GM18909 (cell line): ENCODE data around the gene PLSCR4.

Experiments
- ATAC-seq: cut with Tn5 transposase; IDR thresholded peaks from one replicate; pipeline ENCODE4 v1.9.1; 2021; ENCODE audit warnings: mild to moderate bottlenecking; ENCODE audit not compliant: unreplicated experiment, poor library complexity

The PLSCR4 gene

DNA sequence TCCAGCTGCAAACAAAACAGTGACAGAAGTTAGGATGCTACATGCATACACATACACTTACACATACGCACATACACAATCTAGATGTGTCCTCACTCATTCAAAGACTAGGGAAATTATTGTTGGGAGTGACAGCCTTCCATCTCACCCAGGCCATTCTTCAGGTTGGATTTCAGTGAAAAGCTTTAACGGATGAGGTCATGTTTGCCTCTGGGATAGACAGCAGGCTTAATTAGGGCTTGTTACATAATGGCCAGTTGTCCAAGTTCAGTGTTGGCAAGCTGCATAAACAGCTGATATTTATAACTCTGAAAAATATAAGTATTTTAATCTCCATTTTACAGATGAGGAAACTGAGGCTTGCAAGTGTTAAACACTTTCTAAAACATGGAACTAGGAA lies 54.1 kb downstream of the PLSCR4 start:
- no peak for ATAC-seq

- no peak for ATAC-seq
These were observed 55.3 kb downstream of the PLSCR4 start for GRCh38 chr3:146195605-146196004.

- ATAC-seq: no peak
These were observed 55.9 kb downstream of the PLSCR4 start for GRCh38 chr3:146195030-146195429.

- no peak for ATAC-seq
These were observed 59.9 kb downstream of the PLSCR4 start for GRCh38 chr3:146191051-146191450.

GRCh38 chr3:146189519-146190173 lies 61.3 kb downstream of the PLSCR4 start:
- ATAC-seq: peak; percentile 95

GRCh38 chr3:146187334-146187950 lies 63.5 kb downstream of the PLSCR4 start:
- ATAC-seq: no peak

GRCh38 chr3:146184241-146185015 lies 66.5 kb downstream of the PLSCR4 start:
- ATAC-seq: no peak

- ATAC-seq: no peak
These were observed 69.7 kb downstream of the PLSCR4 start for GRCh38 chr3:146181216-146181615.

DNA sequence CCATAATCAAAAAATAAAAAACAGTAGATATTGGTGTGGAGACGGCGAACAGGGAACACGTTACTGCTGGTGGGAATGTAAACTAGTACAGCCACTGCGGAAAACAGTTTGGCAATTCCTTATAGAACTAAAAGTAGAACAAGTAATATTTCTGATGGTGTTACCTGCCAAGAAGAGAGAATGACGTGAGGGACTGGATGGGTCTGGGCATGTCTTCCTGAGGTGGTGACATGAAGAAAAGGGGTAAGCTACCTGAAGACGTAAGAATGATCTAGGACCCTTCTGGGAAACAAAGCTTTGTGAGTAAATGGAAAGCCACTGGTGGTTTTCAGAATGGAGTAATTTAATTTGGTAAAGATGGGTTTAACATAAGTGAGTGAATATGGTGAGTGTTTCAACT lies 70.5 kb downstream of the PLSCR4 start:
- no peak for ATAC-seq

DNA sequence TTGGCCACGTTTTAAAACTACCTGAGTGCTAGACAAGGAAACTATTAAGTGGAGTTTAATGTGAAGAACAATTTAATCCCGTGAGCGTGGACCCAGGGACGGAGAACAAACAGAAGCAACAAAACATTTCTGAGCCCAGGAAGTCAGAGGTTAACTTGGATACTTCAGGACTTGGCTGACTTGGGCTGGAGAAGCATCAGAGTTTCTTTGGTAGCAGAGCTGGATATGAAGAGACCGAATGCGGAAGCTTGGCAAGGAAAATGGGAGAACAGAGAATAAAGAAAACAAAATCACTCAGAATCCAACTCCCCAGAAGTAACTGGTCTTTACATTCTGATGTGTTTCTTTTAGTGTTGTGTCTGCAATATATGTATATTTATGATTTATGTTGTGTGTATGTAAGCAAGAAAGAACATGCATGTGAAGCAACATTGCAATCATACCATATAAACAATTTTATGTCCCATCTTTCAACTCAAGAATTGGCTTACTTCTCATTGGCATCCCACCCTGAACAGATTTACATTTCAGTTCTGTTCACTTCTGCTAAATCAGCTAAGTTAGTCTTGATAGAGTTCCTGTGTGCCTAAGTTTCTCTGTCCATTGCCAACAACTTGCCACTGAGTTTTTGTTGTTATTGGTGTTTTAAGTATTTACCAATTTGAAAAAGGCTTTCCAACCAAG lies 72.8 kb downstream of the PLSCR4 start:
- ATAC-seq: no peak

DNA sequence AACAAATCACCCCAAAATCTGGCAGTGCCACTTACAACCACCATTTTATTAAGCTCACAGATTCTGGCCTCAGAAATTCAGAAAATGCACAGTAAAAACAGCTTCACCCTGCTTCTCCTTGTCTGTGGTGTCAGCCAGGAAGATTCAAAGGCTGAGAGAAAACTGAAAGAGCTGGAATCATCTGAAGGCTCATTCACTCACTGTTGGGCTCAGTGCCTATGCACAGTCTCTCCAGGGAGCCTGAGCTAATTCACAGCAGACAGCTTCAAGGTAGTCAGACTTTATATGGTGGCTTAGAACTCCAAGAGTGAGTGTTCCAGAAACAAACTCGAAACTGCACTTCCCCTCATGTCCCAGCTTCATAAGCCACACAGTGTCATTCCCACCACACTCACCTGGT lies 73.4 kb downstream of the PLSCR4 start:
- no peak for ATAC-seq

GRCh38 chr3:146177072-146177471 lies 73.8 kb downstream of the PLSCR4 start:
- no peak for ATAC-seq

GRCh38 chr3:146172586-146172985 lies 78.3 kb downstream of the PLSCR4 start:
- ATAC-seq: no peak

DNA sequence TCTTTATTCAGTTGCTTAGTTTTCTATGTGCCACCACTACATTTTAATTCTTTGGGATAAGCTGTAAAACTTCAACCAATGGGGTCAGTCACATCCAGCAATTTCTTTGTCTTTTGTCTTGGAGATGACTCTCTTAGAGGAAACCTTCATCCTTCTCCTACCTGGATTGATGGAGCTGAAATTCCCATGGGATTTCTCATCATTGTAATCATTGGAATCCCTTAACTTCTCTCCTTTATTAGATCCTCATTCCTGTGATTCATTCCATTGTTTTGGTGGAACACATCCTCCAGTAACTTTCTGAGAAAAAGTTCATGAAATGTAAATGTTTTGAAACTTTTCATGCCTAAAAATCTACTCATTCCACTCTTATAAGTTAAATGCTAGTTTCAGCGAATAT lies 80.3 kb downstream of the PLSCR4 start:
- ATAC-seq: no peak

GRCh38 chr3:146169891-146170290 lies 81.0 kb downstream of the PLSCR4 start:
- ATAC-seq: no peak

GRCh38 chr3:146166826-146167225 lies 84.1 kb downstream of the PLSCR4 start:
- ATAC-seq: no peak

- no peak for ATAC-seq
These were observed 84.5 kb downstream of the PLSCR4 start for GRCh38 chr3:146166415-146166821.

DNA sequence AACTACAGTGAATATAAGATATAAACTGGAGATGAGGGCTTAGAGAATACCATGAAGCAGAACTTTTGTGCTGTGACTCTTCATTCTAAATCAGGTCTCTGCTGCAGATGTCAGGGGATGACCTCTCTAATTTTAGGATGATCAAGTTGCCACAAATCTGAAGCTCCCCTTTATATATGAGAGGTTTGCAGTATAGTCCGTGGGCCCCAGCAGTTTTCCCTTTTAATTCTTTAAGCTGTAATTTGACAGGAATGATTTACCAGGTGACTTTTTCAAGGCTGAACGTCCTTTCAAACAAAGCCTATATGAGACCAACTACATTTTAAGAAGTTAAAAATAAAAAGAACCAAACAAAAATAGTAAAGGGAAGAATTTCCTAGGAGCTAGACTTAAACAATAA lies 85.0 kb downstream of the PLSCR4 start:
- ATAC-seq: no peak

DNA sequence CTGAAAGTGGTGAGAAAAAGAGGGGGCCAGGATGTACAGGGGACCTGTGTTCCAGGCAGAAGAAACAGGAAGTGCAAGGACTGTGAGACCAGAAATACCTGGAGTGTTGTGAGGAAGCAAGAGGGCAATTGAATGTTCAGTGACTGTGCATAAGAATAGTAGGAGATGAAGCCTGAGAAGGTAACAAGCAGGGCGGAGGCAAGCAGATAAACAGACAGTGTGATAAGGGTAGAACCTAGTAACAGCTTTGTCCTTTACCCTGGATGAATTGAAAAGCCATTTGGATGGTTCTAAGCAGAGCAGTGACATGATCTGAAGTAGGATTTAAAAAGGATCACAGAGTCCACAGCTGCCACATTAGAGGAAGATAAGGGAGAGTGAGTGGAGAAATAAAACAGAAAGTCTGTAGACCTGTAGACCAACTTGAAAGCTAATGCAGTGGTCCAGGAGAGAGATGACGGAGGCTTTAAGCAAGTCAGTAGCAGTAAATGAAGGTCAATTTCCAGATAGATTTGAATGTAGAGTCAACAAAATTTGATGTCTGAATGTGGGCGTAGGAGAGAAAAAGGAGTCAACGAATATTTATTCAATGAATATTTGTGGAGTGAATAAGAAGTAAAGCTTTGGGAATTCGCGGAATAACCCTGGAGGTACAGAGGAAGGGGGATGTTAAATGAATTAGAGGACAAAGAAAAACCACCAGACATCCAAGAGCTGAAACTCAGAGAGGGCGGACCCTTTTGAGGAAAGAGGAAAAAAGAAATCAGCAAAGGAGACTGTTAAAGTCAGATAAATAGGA lies 85.7 kb downstream of the PLSCR4 start:
- ATAC-seq: no peak

DNA sequence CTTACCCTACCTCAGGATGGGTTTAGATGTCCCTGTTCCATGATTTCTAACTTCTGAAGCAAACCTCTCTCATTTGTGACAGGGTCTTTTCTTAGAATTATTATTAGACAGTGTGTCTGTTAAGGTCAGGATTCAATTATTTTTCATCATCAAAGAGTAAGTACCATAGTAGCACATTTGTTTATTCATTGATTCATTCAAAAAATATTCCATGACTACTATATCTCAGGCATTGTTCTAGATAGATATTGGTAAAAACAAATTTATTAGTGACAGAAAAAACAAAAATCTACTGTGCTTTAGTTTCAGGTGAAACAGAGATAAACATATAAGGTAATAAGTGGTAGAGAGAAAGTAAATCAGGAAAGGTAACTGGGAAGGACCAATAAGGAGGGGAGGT lies 86.4 kb downstream of the PLSCR4 start:
- ATAC-seq: no peak
